Measurements from ENCODE around the gene MTMR2. TPM values are rescaled to one million over a fixed set of nuclear protein-coding genes. Genes with fewer than 3 reads are reported as not detected.

Gene MTMR2
- total and polyA plus RNA-seq, 9 of the 15 experiments (the other 6 are each of a cell fraction or from before 2014, with no cell fraction given), result 12.6 to 35.8 (median 25.2) TPM

GRCh38 chr11:95964281-95964680 is 40.4 kb upstream of the MTMR2 start:
- CTCF ChIA-PET (ENCODE audit: low intra/inter-chr PET ratio), result no interaction called here
- Histone ChIP-seq H3K27me3 (ENCODE audit: control insufficient read depth in 2 of 2, insufficient read depth in 2 of 2, low read length in 2 of 2) (no peaks in the 10 kb centered on the region), H3K9me1 (ENCODE audit: control insufficient read depth, insufficient read depth, low read length) (no peaks in the 10 kb centered on the region), H3K4me2 (ENCODE audit: insufficient read depth, low read length) (no peak overlapping the region), H3K36me3 (ENCODE audit: control insufficient read depth, insufficient read depth, low read length) (no peaks in the 10 kb centered on the region), H2AFZ (ENCODE audit: low read depth, low read length) (no peak overlapping the region), H4K20me1 (replicated peaks; ENCODE audit: control insufficient read depth, insufficient read depth, low read length) (no peaks in the 10 kb centered on the region), H3K4me1 (replicated peaks in 1 of 2; ENCODE audit: control insufficient read depth in 2 of 2, insufficient read depth in 2 of 2, low read length in 2 of 2) (peaks cover 0 to 5% of the 10 kb centered on the region in 2 experiments; a peak in 3 of 5 replicates), H3K27ac (ENCODE audit: extremely low read depth, low read depth, low read length) (no peak overlapping the region), H3K4me3 (no peak overlapping the region), H3K79me2 (ENCODE audit: control insufficient read depth, insufficient read depth, low read length) (no peaks in the 10 kb centered on the region), H3K9me3 (replicated peaks; ENCODE audit: control insufficient read depth, insufficient read depth, low read depth, low read length) (no peaks in the 10 kb centered on the region), H3K9ac (ENCODE audit: insufficient read depth in 1 of 2, low read depth in 2 of 2, low read length in 2 of 2) (no peak overlapping the region)
- TF ChIP-seq ZNF408 (CRISPR knock-in tag; IDR thresholded peaks at IDR 0.05; ENCODE audit: low read depth), result no peak
- TF ChIP-seq TFE3 (CRISPR knock-in tag; IDR thresholded peaks at IDR 0.05), result peak; percentile 18; the same call in 1 of the 2 replicates
- POLR2A ChIA-PET, result interaction anchor here (0.6 kb wide), 1 partner anchor 26 kb away, joined by 3 read pairs; no protein-coding TSS in a partner anchor
- ATAC-seq (peak; percentile 43; the same call in 2 of the 3 replicates), DNase-seq (ENCODE audit: extremely low read depth in 1 of 4, low spot score in 3 of 4) (peak in 1 of 4 experiments; percentile 20), FAIRE-seq (no peak)
- BruUV-seq (replicated peaks), result no TSS peak
- in situ Hi-C loops (cut with MboI), result no loop called here
- WGBS (ENCODE audit: insufficient coverage, low coverage, missing lambda C conversion rate), result 7% methylated on average over 1 of the region's 1 CpG
- intact Hi-C loops (cut with micrococcal nuclease), result no loop called here

DNA sequence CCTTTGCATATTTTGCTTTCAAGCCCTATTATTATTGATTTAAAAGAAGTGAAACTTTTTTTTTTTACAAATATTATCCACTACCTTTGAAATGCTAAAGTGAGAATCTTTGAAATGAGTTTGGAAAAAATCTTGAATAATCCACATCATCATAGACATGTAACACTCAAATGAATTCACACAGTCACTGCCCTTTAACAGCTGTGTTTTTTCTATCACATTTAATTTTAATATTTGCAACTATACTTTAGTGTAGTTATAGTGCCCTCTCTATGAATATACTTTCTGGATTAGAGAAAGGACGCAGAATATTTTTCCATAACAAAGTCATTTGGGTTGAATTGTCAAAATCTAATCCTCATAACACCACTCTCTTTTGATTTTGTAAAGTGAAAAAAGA is 37.9 kb upstream of the MTMR2 start:
- no peak for FAIRE-seq
- TF ChIP-seq OTX1 (CRISPR knock-in tag; IDR thresholded peaks at IDR 0.05) (no peak), DMBX1 (CRISPR knock-in tag; IDR thresholded peaks at IDR 0.05; ENCODE audit: borderline replicate concordance) (no peak), BRD4 (IDR thresholded peaks at IDR 0.05) (no peak), U2AF2 (optimal IDR thresholded peaks at IDR 0.05; ENCODE audit: low read depth, low read length) (no peak), ZNF639 (CRISPR knock-in tag; conservative IDR thresholded peaks at IDR 0.05 in 1 of 2, IDR thresholded peaks at IDR 0.05 in 1 of 2) (no peak)

More for the DNA sequence above, 37.9 kb upstream of the MTMR2 start:
- intact Hi-C loops (cut with micrococcal nuclease), result no loop called here
- Histone ChIP-seq H3K9me3 (replicated peaks; ENCODE audit: control insufficient read depth, insufficient read depth, low read depth, low read length) (no peaks in the 10 kb centered on the region), H3K4me1 (replicated peaks in 1 of 2; ENCODE audit: control insufficient read depth in 2 of 2, insufficient read depth in 2 of 2, low read length in 2 of 2) (peaks cover 0 to 5% of the 10 kb centered on the region in 2 experiments; a peak in 3 of 5 replicates), H3K27ac (ENCODE audit: extremely low read depth, low read depth, low read length) (no peak overlapping the region), H3K4me2 (ENCODE audit: insufficient read depth, low read length) (no peak overlapping the region), H4K20me1 (replicated peaks; ENCODE audit: control insufficient read depth, insufficient read depth, low read length) (no peaks in the 10 kb centered on the region), H3K9me1 (ENCODE audit: control insufficient read depth, insufficient read depth, low read length) (no peaks in the 10 kb centered on the region), H3K27me3 (ENCODE audit: control insufficient read depth in 2 of 2, insufficient read depth in 2 of 2, low read length in 2 of 2) (no peaks in the 10 kb centered on the region), H2AFZ (ENCODE audit: low read depth, low read length) (no peak overlapping the region), H3K79me2 (ENCODE audit: control insufficient read depth, insufficient read depth, low read length) (no peaks in the 10 kb centered on the region), H3K4me3 (no peak overlapping the region), H3K9ac (ENCODE audit: insufficient read depth in 1 of 2, low read depth in 2 of 2, low read length in 2 of 2) (no peak overlapping the region), H3K36me3 (ENCODE audit: control insufficient read depth, insufficient read depth, low read length) (no peaks in the 10 kb centered on the region)
- in situ Hi-C loops (cut with MboI), result no loop called here
- ChIA-PET POLR2A (no interaction called here), CTCF (ENCODE audit: low intra/inter-chr PET ratio) (no interaction called here)
- 30% methylated on average over 1 of the region's 1 CpG for WGBS (ENCODE audit: insufficient coverage, low coverage, missing lambda C conversion rate)
- no peak for DNase-seq (ENCODE audit: extremely low read depth in 1 of 4, low spot score in 3 of 4)
- ATAC-seq, result no peak
- no TSS peak for BruUV-seq (replicated peaks)
